Esophagus squamous epithelium (tissue), 5 donors: ENCODE data around the gene NELL1. TPM values are rescaled to one million over a fixed set of nuclear protein-coding genes. Genes with fewer than 3 reads are reported as not detected.

Source experiments
- DNase-seq: peaks from one replicate; lab custom pipeline; 2025; lab: John Stamatoyannopoulos, UW
- H3K27ac ChIP-seq, 4 donors: fragments of 200-600 bp; sonication (generic); one replicate each; pipeline ENCODE4 v1.5.1; 2016 to 2019; ENCODE audit warnings: mild to moderate bottlenecking in 1 of 4
- H3K27me3 ChIP-seq, 4 donors: fragments of 200-600 bp; sonication (generic); 1 replicate in 3 of 4; 2 replicates in 1 of 4; pipeline versions ENCODE4 v1.5.1 to v1.6.0; 2017 to 2021; ENCODE audit warnings: antibody characterized with exemption in 1 of 4
- H3K36me3 ChIP-seq, 3 donors: fragments of 200-600 bp; sonication (generic); one replicate each; pipeline ENCODE4 v1.5.1; 2016 to 2019
- H3K4me1 ChIP-seq, 3 donors: fragments of 200-600 bp; sonication (generic); one replicate each; pipeline ENCODE4 v1.5.1; 2017 to 2019
- H3K4me3 ChIP-seq, 4 donors: fragments of 200-600 bp; sonication (generic); 1 replicate in 3 of 4; 2 replicates in 1 of 4; pipeline ENCODE4 v1.5.1; 2016 to 2019; ENCODE audit warnings: mild to moderate bottlenecking in 2 of 4, moderate library complexity in 1 of 4
- H3K9me3 ChIP-seq, 3 donors: fragments of 200-600 bp; sonication (generic); one replicate each; pipeline ENCODE4 v1.5.1; 2016 to 2019
- CTCF ChIP-seq, 6 experiments: fragments of 450-650 bp in 4 of 6; fragments of 200-600 bp in 2 of 6; sonication (generic) in 2 of 6; IDR thresholded peaks; one replicate each; pipeline ENCODE4 v1.5.1; 2016 to 2019; ENCODE audit warnings: antibody characterized with exemption in 6 of 6, mild to moderate bottlenecking in 4 of 6, moderate library complexity in 4 of 6
- POLR2A ChIP-seq, 4 donors: fragments of 450-650 bp; IDR thresholded peaks; one replicate each; pipeline ENCODE4 v1.6.1; 2017; ENCODE audit warnings: antibody characterized with exemption in 4 of 4, mild to moderate bottlenecking in 4 of 4, moderate library complexity in 3 of 4
- WGBS, 2 donors: methylation state at CpG; one replicate each; pipeline ENCODE4 v1.1.5; 2018; 5-methylcytosine and 5-hydroxymethylcytosine counted together
- intact Hi-C: fragments of 100-400 bp; cut with DNase I; formaldehyde crosslinking; loops from one replicate; pipeline ENCODE4 v1.15.0; 2022
- total RNA-seq, 4 donors: library from RNA; depleted of rRNA; stranded (reverse); fragments of >200 nt; gene quantifications; one replicate each; pipeline ENCODE4 v1.1.0, GENCODE V29; 2016
- donor health status: DM: yes; HTN: yes; CAD: no.

NELL1 gene
- total RNA-seq, 4 donors from 2014 or later = 1.5 TPM; not detected in 3

- DNase-seq = no peak
- H3K36me3 ChIP-seq = no peaks in the 10 kb centered on the region
- H3K9me3 ChIP-seq = peaks cover 0 to 5% (median 0%) of the 10 kb centered on the region in 3 donors
- no peaks in the 10 kb centered on the region for H3K4me1 ChIP-seq
- no peak overlapping the region for H3K27ac ChIP-seq
- TF ChIP-seq POLR2A (IDR thresholded peaks at IDR 0.05) = no peak
- TF ChIP-seq CTCF (IDR thresholded peaks at IDR 0.05) = no peak
- intact Hi-C loops = no loop called here
- H3K4me3 ChIP-seq = no peak overlapping the region
- WGBS, 2 donors = 51 to 56% methylated on average over 4 of the region's 4 CpGs
- H3K27me3 ChIP-seq = no peaks in the 10 kb centered on the region
These were observed 60.3 kb downstream of the NELL1 start for GRCh38 chr11:20729597-20730105.

GRCh38 chr11:20731676-20732215 lies 62.4 kb downstream of the NELL1 start:
- DNase-seq = no peak
- H3K9me3 ChIP-seq = no peaks in the 10 kb centered on the region
- intact Hi-C loops = no loop called here
- WGBS, 2 donors = 66 to 75% methylated on average over 5 of the region's 5 CpGs
- no peak overlapping the region for H3K27ac ChIP-seq
- no peaks in the 10 kb centered on the region for H3K36me3 ChIP-seq
- TF ChIP-seq POLR2A (IDR thresholded peaks at IDR 0.05) (no peak), CTCF (IDR thresholded peaks at IDR 0.05) (no peak)
- H3K27me3 ChIP-seq = no peaks in the 10 kb centered on the region
- H3K4me1 ChIP-seq = no peaks in the 10 kb centered on the region
- no peak overlapping the region for H3K4me3 ChIP-seq

- intact Hi-C loops = no loop called here
- H3K4me1 ChIP-seq = no peaks in the 10 kb centered on the region
- DNase-seq = no peak
- no peak overlapping the region for H3K4me3 ChIP-seq
- 58 to 60% methylated on average over 8 of the region's 8 CpGs for WGBS, 2 donors
- no peaks in the 10 kb centered on the region for H3K9me3 ChIP-seq
- H3K36me3 ChIP-seq = no peaks in the 10 kb centered on the region
- TF ChIP-seq POLR2A (IDR thresholded peaks at IDR 0.05) (no peak), CTCF (IDR thresholded peaks at IDR 0.05) (no peak)
- no peak overlapping the region for H3K27ac ChIP-seq
- H3K27me3 ChIP-seq = no peaks in the 10 kb centered on the region
These were observed 69.7 kb downstream of the NELL1 start for GRCh38 chr11:20739107-20739506.

- Histone ChIP-seq H3K27me3 (no peaks in the 10 kb centered on the region), H3K27ac (no peak overlapping the region), H3K9me3 (no peaks in the 10 kb centered on the region), H3K36me3 (no peaks in the 10 kb centered on the region), H3K4me3 (no peak overlapping the region), H3K4me1 (no peaks in the 10 kb centered on the region)
- intact Hi-C loops = no loop called here
- DNase-seq = no peak
- TF ChIP-seq CTCF (IDR thresholded peaks at IDR 0.05) (no peak), POLR2A (IDR thresholded peaks at IDR 0.05) (no peak)
- WGBS, 2 donors = 60 to 64% methylated on average over 4 of the region's 4 CpGs
These were observed 70.2 kb downstream of the NELL1 start for GRCh38 chr11:20739577-20739976.

GRCh38 chr11:20754933-20755332 lies 85.5 kb downstream of the NELL1 start:
- Histone ChIP-seq H3K4me3 (no peak overlapping the region), H3K27me3 (no peaks in the 10 kb centered on the region), H3K27ac (no peak overlapping the region), H3K36me3 (no peaks in the 10 kb centered on the region), H3K4me1 (no peaks in the 10 kb centered on the region), H3K9me3 (no peaks in the 10 kb centered on the region)
- 21 to 29% methylated on average over 4 to 6 of the region's 6 CpGs for WGBS, 2 donors
- intact Hi-C loops = no loop called here
- DNase-seq = no peak
- TF ChIP-seq CTCF (IDR thresholded peaks at IDR 0.05) (no peak), POLR2A (IDR thresholded peaks at IDR 0.05) (no peak)
